HepG2 (cell line): Measurements from ENCODE around the gene RPS6KB1. TPM values are rescaled to one million over a fixed set of nuclear protein-coding genes. Genes with fewer than 3 reads are reported as not detected.
A peak's percentile ranks its signal among the peaks of the same experiment; 100 is the strongest.

Experiments
- AKNA ChIP-seq: sonication (generic); formaldehyde crosslinking; IDR thresholded peaks from 2 replicates; pipeline ENCODE4 v1.4.0; 2020; ENCODE audit warnings: missing genetic modification reagents, borderline replicate concordance
- CCAR2 ChIP-seq: fragments of 200-400 bp; formaldehyde crosslinking; optimal IDR thresholded peaks from 2 replicates; pipeline ENCODE3; 2018; ENCODE audit warnings: low read depth, mild to moderate bottlenecking, low read length, moderate library complexity
- ELF1 ChIP-seq: sonication (generic); formaldehyde crosslinking; IDR thresholded peaks from 2 replicates; pipeline ENCODE4 v1.4.0; 2020; ENCODE audit warnings: missing genetic modification reagents
- IKZF5 ChIP-seq: IDR thresholded peaks from 2 replicates; pipeline ENCODE4 v1.6.1; 2018; ENCODE audit warnings: missing genetic modification reagents, mild to moderate bottlenecking, missing compliant biosample characterization
- IRF2 ChIP-seq: IDR thresholded peaks from 2 replicates; pipeline ENCODE4 v1.6.1; 2018; ENCODE audit warnings: missing genetic modification reagents, missing compliant biosample characterization
- MTA1 ChIP-seq: sonication (generic); formaldehyde crosslinking; IDR thresholded peaks from 2 replicates; pipeline ENCODE4 v1.4.0; 2020; ENCODE audit warnings: missing genetic modification reagents, mild to moderate bottlenecking, borderline replicate concordance
- RERE ChIP-seq: IDR thresholded peaks from 2 replicates; pipeline ENCODE4 v1.6.1; 2016; ENCODE audit warnings: low read depth, missing genetic modification reagents, missing compliant biosample characterization
- SIX1 ChIP-seq: sonication (generic); formaldehyde crosslinking; IDR thresholded peaks from 2 replicates; pipeline ENCODE4 v1.4.0; 2020; ENCODE audit warnings: missing genetic modification reagents, borderline replicate concordance
- SP1 ChIP-seq, 2 experiments: fragments of 450-650 bp in 1 of 2; sonication (generic) in 1 of 2; formaldehyde crosslinking in 1 of 2; IDR thresholded peaks; 2 replicates each; pipeline versions ENCODE4 v1.4.0 to v1.6.1; 2016 to 2020; ENCODE audit warnings: missing genetic modification reagents in 1 of 2
- ZNF276 ChIP-seq: sonication (generic); formaldehyde crosslinking; IDR thresholded peaks from 2 replicates; pipeline ENCODE4 v1.4.0; 2020; ENCODE audit warnings: mild to moderate bottlenecking, low read depth, missing genetic modification reagents
- ZNF367 ChIP-seq: sonication (generic); formaldehyde crosslinking; IDR thresholded peaks from 2 replicates; pipeline ENCODE4 v1.4.0; 2020; ENCODE audit warnings: missing genetic modification reagents, borderline replicate concordance
- ZNF740 ChIP-seq: sonication (generic); formaldehyde crosslinking; IDR thresholded peaks from 2 replicates; pipeline ENCODE4 v1.4.0; 2020; ENCODE audit warnings: missing genetic modification reagents
- ZNF746 ChIP-seq: sonication (generic); formaldehyde crosslinking; IDR thresholded peaks from 2 replicates; pipeline ENCODE4 v1.8.0; 2022; ENCODE audit warnings: mild to moderate bottlenecking, missing genetic modification reagents
- ZNF83 ChIP-seq: sonication (generic); formaldehyde crosslinking; IDR thresholded peaks from 2 replicates; pipeline ENCODE4 v1.4.0; 2020; ENCODE audit warnings: missing genetic modification reagents, mild to moderate bottlenecking, borderline replicate concordance
- polyA plus RNA-seq, 8 experiments: library from polyadenylated mRNA; depleted of rRNA in 3 of 8; stranded (reverse) in 7 of 8; unstranded in 1 of 8; fragments of >200 nt; fragmentation: Illumina TruSeq in 4 of 8; extraction: Trizol in 4 of 8; gene quantifications; 2 replicates each; pipeline versions ENCODE4 v1.2.1 to v1.2.3, GENCODE V29; 2011 to 2016; ENCODE audit warnings: low read depth in 4 of 8, missing spikeins in 1 of 8, mixed read lengths in 1 of 8; ENCODE audit not compliant: insufficient read depth in 1 of 8
- total RNA-seq, 5 experiments: library from RNA; depleted of rRNA; stranded (reverse); fragments of >200 nt; fragmentation: Illumina TruSeq; extraction: Trizol; gene quantifications; 2 replicates each; pipeline ENCODE4 v1.2.3, GENCODE V29; 2016; ENCODE audit warnings: low read depth in 1 of 5

The RPS6KB1 gene
- total and polyA plus RNA-seq, 2 of the 13 experiments (the other 11 are each of a cell fraction or from before 2014, with no cell fraction given): 16.5 to 42.2 TPM

DNA sequence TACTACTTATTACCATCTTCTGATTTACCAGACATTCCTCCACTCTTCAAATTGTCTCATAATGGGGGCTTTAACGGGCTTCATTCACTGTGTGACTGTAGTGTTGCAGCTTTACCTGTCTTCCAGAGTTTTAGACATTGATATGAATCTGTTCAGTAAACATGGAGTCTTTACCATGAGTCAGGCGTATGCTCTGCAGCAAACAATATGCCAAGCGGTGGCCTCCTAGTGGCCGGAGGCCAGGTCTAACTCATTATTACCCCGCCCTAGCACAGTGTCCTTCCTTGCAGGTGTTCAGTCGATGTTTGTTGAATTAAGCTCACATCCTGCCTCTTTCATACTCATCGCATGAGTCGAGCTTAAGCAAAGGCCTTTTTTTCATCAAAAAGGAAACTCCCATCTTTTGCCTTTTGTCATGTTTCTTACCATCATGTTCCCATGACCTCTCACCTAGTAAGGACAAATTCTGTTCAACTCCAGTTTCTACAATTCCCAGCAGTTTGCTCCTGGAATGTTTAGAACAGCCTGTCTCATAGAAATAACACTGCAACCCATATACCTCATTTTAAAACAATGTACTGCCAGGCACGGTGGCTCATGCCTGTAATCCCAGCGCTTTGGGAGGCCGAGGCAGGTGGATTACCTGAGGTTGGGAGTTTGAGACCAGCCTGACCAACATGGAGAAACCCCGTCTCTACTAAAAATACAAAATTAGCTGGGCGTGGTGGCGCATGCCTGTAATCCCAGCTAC, 39.6 kb upstream of the RPS6KB1 start (continued):
- TF ChIP-seq ZNF740 (CRISPR knock-in tag) (no peak; the same call in 1 of the 2 replicates), MTA1 (CRISPR knock-in tag) (peak; percentile 53; the same call in 1 of the 2 replicates), ZNF746 (CRISPR knock-in tag) (peak; percentile 86), RERE (CRISPR knock-in tag) (peak; percentile 70; the same call in 1 of the 2 replicates), ELF1 (CRISPR knock-in tag) (peak; percentile 66), SIX1 (CRISPR knock-in tag) (peak; percentile 81; the same call in 1 of the 2 replicates), CCAR2 (no peak), IRF2 (peak; percentile 97), ZNF83 (CRISPR knock-in tag) (no peak), AKNA (CRISPR knock-in tag) (no peak), ZNF276 (CRISPR knock-in tag) (0 out of 2 replicates have a peak, but pooled peaks have one; percentile 54), ZNF367 (CRISPR knock-in tag) (no peak), IKZF5 (CRISPR knock-in tag) (peak; percentile 98), SP1 (IDR thresholded peaks at IDR 0.05) (no peak), SP1 (CRISPR knock-in tag; IDR thresholded peaks at IDR 0.05) (peak; percentile 38; the same call in 1 of the 2 replicates)
